ENCODE measurements around the gene B4GAT1. TPM values are rescaled to one million over a fixed set of nuclear protein-coding genes. Genes with fewer than 3 reads are reported as not detected.

The B4GAT1 gene
- total RNA-seq, 1 donor from 2014 or later: 24.5 TPM

DNA sequence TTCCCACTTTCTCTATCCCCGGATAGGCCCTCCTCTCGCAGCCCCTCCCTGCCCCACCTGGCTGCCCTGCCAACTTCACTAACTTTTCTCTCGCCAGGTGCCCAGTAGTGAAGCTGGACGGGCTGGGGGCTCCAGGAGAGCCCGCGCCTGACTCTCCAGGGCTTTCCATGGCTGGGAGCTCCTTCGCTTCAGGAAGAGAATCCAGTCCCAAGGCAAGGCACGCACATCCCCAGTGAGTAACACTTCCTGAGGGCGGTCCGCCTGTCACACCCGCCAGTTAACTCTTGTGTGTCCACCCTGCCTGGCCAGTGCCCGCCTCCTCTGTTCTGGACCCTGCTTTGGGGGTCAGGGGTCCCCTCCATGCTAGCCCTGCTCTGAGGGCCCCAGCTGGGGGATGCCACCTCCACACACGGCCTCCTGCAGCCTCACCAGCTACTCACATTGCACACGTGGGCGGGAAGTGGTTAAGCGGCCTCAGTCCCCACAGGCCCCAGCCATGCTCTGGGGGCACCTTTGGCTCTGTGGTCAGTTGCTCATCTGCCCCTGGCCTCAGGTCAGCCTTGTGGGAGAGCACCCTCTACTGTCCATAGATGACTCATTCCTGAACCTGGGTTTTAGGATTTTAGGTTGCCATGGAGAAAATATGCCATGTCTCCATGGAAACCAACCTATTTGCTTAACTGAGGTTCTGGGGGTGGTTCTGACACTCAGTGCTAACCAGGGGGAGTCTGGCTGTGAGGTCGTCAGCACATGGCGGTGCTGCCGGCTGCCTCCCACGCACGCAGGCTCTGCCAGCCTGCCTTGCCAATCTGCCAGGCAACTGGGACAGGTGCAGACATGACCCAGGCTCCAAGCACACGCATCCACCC, 11.0 kb downstream of the B4GAT1 start, which contains the start of gene RIN1:
Gene RIN1, minus strand, starts transcription at position 201 of the 869 bp plus-strand sequence. Its CDS starts 32 bp downstream, at position 169.
- Histone ChIP-seq H3K36me3 (ENCODE audit: control insufficient read depth in 3 of 3, insufficient read depth in 3 of 3, low read length in 3 of 3) (peaks cover 35 to 54% (median 53%) of the 10 kb centered on the region in 3 donors), H3K4me1 (ENCODE audit: control insufficient read depth in 3 of 3, insufficient read depth in 3 of 3, low read length in 3 of 3) (peaks cover 24 to 37% (median 35%) of the 10 kb centered on the region in 3 donors), H3K27ac (ENCODE audit: low read depth, low read length) (peak within 1 kb of the TSS; percentile 70), H3K27me3 (ENCODE audit: control insufficient read depth in 3 of 3, insufficient read depth in 3 of 3, low read length in 3 of 3) (no peaks in the 10 kb centered on the region), H3K4me3 (ENCODE audit: low read length in 3 of 3) (peak within 1 kb of the TSS; percentile 73 to 80 (median 75)), H3K9ac (ENCODE audit: low read depth in 1 of 3, low read length in 3 of 3) (peak within 1 kb of the TSS; percentile 72 to 89 (median 81)), H3K9me3 (ENCODE audit: control insufficient read depth in 3 of 3, low read length in 3 of 3) (no peaks in the 10 kb centered on the region)

DNA sequence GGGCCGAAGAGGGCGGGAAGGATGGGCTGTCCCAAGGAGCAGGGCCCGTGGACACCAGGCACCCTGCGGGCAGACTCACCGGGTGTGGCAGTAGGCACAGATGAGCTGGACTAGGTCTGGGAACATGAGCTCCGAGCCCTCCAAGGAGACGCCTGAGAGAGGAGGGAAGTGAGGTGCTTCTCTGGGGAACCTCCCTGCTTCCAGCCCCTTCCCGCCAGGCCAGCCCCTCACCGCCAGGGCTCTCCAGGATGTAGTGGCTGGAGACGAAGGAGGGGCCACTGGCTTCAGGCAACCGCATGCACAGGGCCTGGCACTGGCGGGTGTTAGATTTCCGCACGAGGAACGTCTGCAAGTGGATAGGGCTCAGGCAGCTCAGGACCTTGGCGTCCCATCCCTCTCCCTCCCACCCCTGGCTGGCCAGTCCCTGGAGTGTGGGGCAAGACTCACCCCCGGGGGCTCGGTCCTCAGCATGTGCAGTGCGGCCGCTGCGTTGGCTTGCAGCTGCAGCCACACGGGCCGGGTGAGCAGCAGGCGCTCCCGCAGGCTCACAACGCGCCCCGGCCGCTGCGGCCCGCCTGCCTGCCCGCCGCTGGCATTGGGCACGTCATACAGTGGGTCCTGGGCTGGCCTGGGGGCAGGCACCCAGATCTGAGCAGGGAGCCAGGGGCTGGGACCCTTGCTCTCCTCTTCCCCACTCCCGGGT, 11.7 kb downstream of the B4GAT1 start:
- H3K36me3 ChIP-seq (ENCODE audit: control insufficient read depth in 3 of 3, insufficient read depth in 3 of 3, low read length in 3 of 3): peaks cover 27 to 46% (median 45%) of the 10 kb centered on the region in 3 donors
- peak overlapping the region; percentile 72 to 89 (median 81) for H3K9ac ChIP-seq (ENCODE audit: low read depth in 1 of 3, low read length in 3 of 3)
- peak overlapping the region; percentile 73 to 80 (median 75) for H3K4me3 ChIP-seq (ENCODE audit: low read length in 3 of 3)
- no peaks in the 10 kb centered on the region for H3K9me3 ChIP-seq (ENCODE audit: control insufficient read depth in 3 of 3, low read length in 3 of 3)
- no peaks in the 10 kb centered on the region for H3K27me3 ChIP-seq (ENCODE audit: control insufficient read depth in 3 of 3, insufficient read depth in 3 of 3, low read length in 3 of 3)
- peak overlapping the region; percentile 70 for H3K27ac ChIP-seq (ENCODE audit: low read depth, low read length)
- peaks cover 24 to 37% (median 35%) of the 10 kb centered on the region in 3 donors for H3K4me1 ChIP-seq (ENCODE audit: control insufficient read depth in 3 of 3, insufficient read depth in 3 of 3, low read length in 3 of 3)

DNA sequence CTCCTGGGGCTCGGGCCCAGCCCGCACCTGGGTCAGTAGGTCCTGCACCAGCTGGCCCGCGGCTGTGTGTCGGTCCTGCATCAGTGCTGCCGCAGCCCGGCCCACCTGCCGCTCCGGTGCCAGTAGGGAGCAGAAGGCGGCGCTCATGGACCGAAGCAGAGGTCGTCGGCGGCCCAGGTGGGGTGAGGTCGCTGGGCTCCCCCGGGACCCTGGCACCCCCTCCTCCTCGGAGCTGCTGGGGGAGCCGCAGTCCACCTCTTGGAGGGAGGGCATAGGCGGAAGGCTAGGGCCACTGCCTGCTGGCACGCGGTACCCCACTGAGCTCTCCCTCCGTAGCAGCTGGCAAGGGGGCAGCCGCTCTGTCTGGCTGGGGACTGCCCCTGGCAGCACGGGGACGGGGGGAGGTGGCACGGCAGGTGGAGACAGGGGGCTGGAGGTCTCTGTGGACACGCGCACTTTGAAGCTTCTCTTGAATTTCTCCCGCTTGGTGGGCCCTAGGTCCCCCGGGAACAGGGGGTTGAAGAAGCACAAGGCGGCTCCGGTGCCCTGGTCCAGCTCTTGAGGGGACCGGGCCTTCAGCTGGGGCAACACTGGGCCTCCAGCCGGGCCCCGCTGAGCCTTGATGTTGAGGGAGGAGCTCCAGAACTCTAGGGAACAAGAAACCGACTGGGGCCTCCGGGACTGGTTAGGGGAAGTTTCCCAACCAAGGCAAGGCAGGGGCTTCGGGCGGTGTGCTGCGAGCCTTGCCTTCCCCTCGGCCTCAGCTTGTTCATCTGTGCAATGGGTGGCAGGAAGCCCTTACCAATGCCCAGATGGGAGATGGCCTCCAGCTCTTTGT, 12.6 kb downstream of the B4GAT1 start:
- Histone ChIP-seq H3K9me3 (ENCODE audit: control insufficient read depth in 3 of 3, low read length in 3 of 3) (no peaks in the 10 kb centered on the region), H3K27me3 (ENCODE audit: control insufficient read depth in 3 of 3, insufficient read depth in 3 of 3, low read length in 3 of 3) (no peaks in the 10 kb centered on the region), H3K36me3 (ENCODE audit: control insufficient read depth in 3 of 3, insufficient read depth in 3 of 3, low read length in 3 of 3) (peaks cover 19 to 37% (median 36%) of the 10 kb centered on the region in 3 donors), H3K4me1 (ENCODE audit: control insufficient read depth in 3 of 3, insufficient read depth in 3 of 3, low read length in 3 of 3) (peaks cover 24 to 37% (median 35%) of the 10 kb centered on the region in 3 donors), H3K27ac (ENCODE audit: low read depth, low read length) (no peak overlapping the region), H3K9ac (ENCODE audit: low read depth in 1 of 3, low read length in 3 of 3) (peak overlapping the region; percentile 72 to 89 (median 81)), H3K4me3 (ENCODE audit: low read length in 3 of 3) (peak overlapping the region in 2 of 3 donors; percentile 73 to 75)

DNA sequence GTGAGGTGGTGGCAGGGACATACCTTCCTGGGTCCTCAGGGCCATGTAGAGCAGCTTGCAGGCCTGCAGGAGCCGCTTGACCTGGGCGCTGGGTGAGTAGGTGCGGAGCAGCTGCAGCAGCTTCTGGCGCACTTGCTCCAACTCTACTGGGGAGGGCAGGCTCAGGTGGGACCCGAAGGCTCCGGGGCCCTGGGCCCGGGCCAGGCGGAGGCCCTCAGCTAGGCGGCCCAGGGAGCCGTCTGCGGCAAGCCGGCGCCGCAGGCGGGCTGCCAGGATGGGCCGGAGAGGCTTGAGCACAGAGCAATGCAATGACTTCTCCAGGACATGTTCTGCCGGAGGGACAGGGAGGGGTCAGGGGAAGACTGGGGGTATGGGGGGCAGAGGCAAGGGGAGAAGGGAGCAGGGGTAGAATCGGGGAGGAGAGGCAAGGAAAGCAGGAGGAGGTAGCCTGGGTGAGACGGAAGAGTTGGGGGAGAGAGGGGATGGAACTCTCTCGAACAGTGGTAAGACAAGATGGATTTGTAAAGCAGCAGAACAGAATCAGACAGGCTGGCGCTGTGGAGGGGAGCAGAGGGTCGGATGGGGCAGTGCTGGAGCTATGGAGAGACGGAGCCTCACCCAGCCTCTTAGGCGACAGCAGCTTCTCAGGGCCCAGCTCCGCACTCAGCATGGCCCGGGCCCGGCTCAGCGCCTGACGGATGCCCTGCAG, 13.4 kb downstream of the B4GAT1 start:
- H3K4me3 ChIP-seq (ENCODE audit: low read length in 3 of 3): no peak overlapping the region
- peaks cover 11 to 31% (median 31%) of the 10 kb centered on the region in 3 donors for H3K36me3 ChIP-seq (ENCODE audit: control insufficient read depth in 3 of 3, insufficient read depth in 3 of 3, low read length in 3 of 3)
- H3K9ac ChIP-seq (ENCODE audit: low read depth in 1 of 3, low read length in 3 of 3): no peak overlapping the region
- no peak overlapping the region for H3K27ac ChIP-seq (ENCODE audit: low read depth, low read length)
- peaks cover 24 to 37% (median 37%) of the 10 kb centered on the region in 3 donors for H3K4me1 ChIP-seq (ENCODE audit: control insufficient read depth in 3 of 3, insufficient read depth in 3 of 3, low read length in 3 of 3)
- H3K27me3 ChIP-seq (ENCODE audit: control insufficient read depth in 3 of 3, insufficient read depth in 3 of 3, low read length in 3 of 3): no peaks in the 10 kb centered on the region
- H3K9me3 ChIP-seq (ENCODE audit: control insufficient read depth in 3 of 3, low read length in 3 of 3): no peaks in the 10 kb centered on the region

DNA sequence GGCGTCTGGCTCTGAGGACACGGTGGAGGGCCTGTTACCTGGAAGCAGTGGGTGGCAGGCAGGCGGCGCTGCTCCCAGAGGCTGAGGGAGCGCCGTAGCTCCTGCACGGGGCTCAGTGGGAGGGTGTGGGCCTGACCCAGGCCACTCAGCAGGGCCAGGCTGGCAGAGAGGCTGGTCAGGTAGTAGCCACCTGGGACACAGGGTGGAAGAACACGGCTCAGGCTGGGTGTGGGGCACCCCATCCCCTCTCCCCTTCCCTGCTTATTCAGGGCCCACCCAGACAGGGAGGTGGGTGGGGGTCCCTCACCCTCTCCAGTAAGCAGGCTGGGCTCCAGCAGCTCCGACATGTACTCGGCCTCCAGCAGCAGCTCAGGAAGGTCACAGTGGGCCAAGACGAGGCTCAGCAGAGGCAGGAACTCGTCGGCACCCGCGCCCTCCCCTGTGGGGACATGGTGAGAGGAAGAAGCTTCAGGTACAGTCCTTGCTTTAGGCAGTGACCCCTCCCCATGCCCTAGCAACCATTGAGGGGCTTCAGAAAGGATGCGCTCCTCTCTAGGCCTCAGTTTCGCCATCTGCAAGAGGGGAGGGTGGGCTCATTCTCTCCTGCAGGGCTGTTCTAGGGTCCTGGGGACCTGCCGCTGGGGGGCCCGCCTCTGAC, 14.1 kb downstream of the B4GAT1 start:
- H3K27ac ChIP-seq (ENCODE audit: low read depth, low read length): no peak overlapping the region
- H3K4me3 ChIP-seq (ENCODE audit: low read length in 3 of 3): no peak overlapping the region
- H3K36me3 ChIP-seq (ENCODE audit: control insufficient read depth in 3 of 3, insufficient read depth in 3 of 3, low read length in 3 of 3): peaks cover 6 to 26% (median 24%) of the 10 kb centered on the region in 3 donors
- peaks cover 28 to 44% (median 43%) of the 10 kb centered on the region in 3 donors for H3K4me1 ChIP-seq (ENCODE audit: control insufficient read depth in 3 of 3, insufficient read depth in 3 of 3, low read length in 3 of 3)
- H3K9me3 ChIP-seq (ENCODE audit: control insufficient read depth in 3 of 3, low read length in 3 of 3): no peaks in the 10 kb centered on the region
- no peak overlapping the region for H3K9ac ChIP-seq (ENCODE audit: low read depth in 1 of 3, low read length in 3 of 3)
- H3K27me3 ChIP-seq (ENCODE audit: control insufficient read depth in 3 of 3, insufficient read depth in 3 of 3, low read length in 3 of 3): no peaks in the 10 kb centered on the region

DNA sequence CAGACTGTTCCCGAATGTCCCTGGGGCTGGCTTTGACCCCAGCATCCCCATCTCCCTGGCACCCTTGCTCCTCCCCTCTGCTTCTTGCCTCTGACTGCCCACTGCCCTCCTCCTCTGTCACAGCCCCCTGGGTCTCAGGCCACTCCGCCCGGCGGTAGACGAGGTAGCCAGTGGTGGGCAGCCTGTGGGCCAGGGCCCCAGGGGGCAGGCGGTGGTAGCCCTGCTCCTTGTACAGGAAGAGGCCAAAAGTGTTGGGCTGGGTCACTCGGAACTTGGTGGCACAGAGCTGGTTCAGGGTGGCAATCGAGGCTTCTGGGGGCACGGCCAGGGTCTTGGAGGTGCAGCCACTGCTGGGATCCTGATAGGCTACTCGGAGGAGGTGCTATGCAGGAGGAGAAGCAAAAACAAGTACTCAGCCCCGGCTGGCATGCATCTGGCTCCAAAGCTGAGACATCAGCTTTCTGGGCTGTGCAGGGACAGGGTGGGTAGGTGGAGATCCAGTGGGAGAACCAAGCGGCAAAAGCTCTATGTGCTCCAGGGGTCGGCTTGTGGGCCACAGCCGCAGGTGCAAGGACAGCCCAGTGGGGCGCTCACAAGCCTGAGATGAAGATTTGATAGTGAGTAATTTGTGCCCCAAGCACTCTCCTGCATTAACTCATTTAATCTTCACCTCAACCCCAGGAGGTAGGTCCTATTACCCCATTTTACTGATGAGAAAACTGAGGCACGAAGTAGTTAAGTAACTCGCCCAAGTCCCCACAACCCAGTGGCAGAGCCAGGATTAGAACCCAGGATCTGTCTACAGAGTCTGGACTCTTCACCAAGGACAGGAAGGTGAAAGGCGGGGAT, 14.8 kb downstream of the B4GAT1 start:
- Histone ChIP-seq H3K9me3 (ENCODE audit: control insufficient read depth in 3 of 3, low read length in 3 of 3) (no peaks in the 10 kb centered on the region), H3K4me1 (ENCODE audit: control insufficient read depth in 3 of 3, insufficient read depth in 3 of 3, low read length in 3 of 3) (peaks cover 35 to 49% (median 46%) of the 10 kb centered on the region in 3 donors), H3K27ac (ENCODE audit: low read depth, low read length) (no peak overlapping the region), H3K4me3 (ENCODE audit: low read length in 3 of 3) (no peak overlapping the region), H3K9ac (ENCODE audit: low read depth in 1 of 3, low read length in 3 of 3) (no peak overlapping the region), H3K27me3 (ENCODE audit: control insufficient read depth in 3 of 3, insufficient read depth in 3 of 3, low read length in 3 of 3) (no peaks in the 10 kb centered on the region), H3K36me3 (ENCODE audit: control insufficient read depth in 3 of 3, insufficient read depth in 3 of 3, low read length in 3 of 3) (peaks cover 6 to 21% (median 20%) of the 10 kb centered on the region in 3 donors)

DNA sequence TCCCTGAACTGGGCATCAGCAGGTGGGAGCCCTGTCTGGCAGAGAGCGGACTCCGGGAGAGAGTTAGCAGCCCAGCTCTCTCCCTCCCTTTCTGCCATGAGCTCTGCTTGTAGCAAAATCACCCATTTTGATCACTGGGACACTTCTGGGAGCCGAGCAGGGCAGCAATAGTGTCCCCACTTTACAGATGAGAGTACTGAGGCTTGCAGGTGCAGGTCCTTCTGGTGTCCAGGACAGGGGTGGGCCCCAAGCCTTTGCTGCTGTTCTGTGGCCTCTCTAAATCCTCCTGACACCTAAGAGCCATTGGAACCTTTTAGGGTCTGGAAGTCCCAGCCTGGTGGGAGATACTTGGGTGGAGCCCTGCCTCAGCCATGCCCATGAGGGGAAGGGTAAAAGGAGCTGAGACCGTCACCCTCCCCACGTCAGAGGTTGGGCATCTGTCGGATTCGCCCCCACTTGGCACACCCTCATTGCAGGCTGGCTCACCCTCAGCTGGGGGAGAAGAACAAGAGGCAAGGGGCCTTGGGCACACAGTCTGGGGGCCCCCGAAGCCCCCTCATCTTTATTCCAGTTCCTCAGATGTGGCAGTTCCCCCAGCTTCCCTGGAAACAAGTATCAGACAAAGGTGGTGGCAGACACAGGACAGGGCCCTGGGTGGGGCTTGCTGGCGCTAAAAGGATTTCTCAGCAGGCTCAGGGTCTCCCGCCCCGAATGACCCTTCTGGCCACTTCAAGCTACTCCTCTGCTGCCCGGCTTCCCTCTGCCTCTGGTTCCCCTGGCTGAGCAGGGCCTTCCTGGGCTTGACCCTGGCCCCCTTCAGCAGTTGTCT, 15.7 kb downstream of the B4GAT1 start:
- no peaks in the 10 kb centered on the region for H3K27me3 ChIP-seq (ENCODE audit: control insufficient read depth in 3 of 3, insufficient read depth in 3 of 3, low read length in 3 of 3)
- H3K9me3 ChIP-seq (ENCODE audit: control insufficient read depth in 3 of 3, low read length in 3 of 3): no peaks in the 10 kb centered on the region
- H3K4me3 ChIP-seq (ENCODE audit: low read length in 3 of 3): no peak overlapping the region
- H3K9ac ChIP-seq (ENCODE audit: low read depth in 1 of 3, low read length in 3 of 3): no peak overlapping the region
- H3K36me3 ChIP-seq (ENCODE audit: control insufficient read depth in 3 of 3, insufficient read depth in 3 of 3, low read length in 3 of 3): peaks cover 3 to 17% (median 16%) of the 10 kb centered on the region in 3 donors
- H3K4me1 ChIP-seq (ENCODE audit: control insufficient read depth in 3 of 3, insufficient read depth in 3 of 3, low read length in 3 of 3): peaks cover 35 to 46% (median 45%) of the 10 kb centered on the region in 3 donors
- H3K27ac ChIP-seq (ENCODE audit: low read depth, low read length): no peak overlapping the region

DNA sequence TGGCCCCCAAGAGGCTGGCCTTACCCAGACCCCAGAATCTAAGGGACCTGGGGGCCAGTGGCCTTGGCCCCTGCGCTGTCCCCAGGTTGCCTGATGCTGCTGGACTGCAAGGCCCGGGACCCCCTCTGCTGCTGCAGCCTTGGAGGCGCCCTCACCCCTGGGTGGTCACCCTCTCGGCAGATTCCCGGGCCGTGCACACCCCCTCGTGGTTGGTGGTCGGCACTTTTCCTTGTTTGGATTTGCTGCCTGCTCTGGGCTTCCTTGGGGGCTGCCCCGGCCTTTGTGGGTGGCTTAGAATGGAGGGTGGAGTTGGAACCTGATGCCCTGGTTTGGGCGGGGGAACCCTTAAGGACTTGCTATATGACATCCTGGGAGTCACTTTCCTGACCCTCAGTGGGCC, 16.5 kb downstream of the B4GAT1 start:
- no peak overlapping the region for H3K4me3 ChIP-seq (ENCODE audit: low read length in 3 of 3)
- H3K9ac ChIP-seq (ENCODE audit: low read depth in 1 of 3, low read length in 3 of 3): no peak overlapping the region
- H3K9me3 ChIP-seq (ENCODE audit: control insufficient read depth in 3 of 3, low read length in 3 of 3): no peaks in the 10 kb centered on the region
- peaks cover 27 to 45% (median 38%) of the 10 kb centered on the region in 3 donors for H3K4me1 ChIP-seq (ENCODE audit: control insufficient read depth in 3 of 3, insufficient read depth in 3 of 3, low read length in 3 of 3)
- H3K27me3 ChIP-seq (ENCODE audit: control insufficient read depth in 3 of 3, insufficient read depth in 3 of 3, low read length in 3 of 3): no peaks in the 10 kb centered on the region
- H3K36me3 ChIP-seq (ENCODE audit: control insufficient read depth in 3 of 3, insufficient read depth in 3 of 3, low read length in 3 of 3): peaks cover 3 to 17% (median 16%) of the 10 kb centered on the region in 3 donors
- no peak overlapping the region for H3K27ac ChIP-seq (ENCODE audit: low read depth, low read length)

Measured in skeletal muscle tissue (tissue), 4 donors.